Neural cell (in vitro differentiated cells): ENCODE results near the gene USP31. TPM values are rescaled to one million over a fixed set of nuclear protein-coding genes. Genes with fewer than 3 reads are reported as not detected.

ENCODE experiments used
- H2AFZ ChIP-seq: fragments of 200-600, 300-800 bp; sonication (generic), shearing (Covaris generic); 2 replicates; pipeline ENCODE4 v1.6.0; 2014; ENCODE audit warnings: low read depth, mild to moderate bottlenecking, antibody characterized with exemption, low read length, moderate library complexity
- H3F3A ChIP-seq: fragments of 200-600 bp; shearing (Covaris generic); 2 replicates; pipeline ENCODE4 v1.6.1; 2016; ENCODE audit warnings: mild to moderate bottlenecking, moderate library complexity, mixed read lengths, antibody characterized with exemption, low read length; ENCODE audit not compliant: insufficient read depth, poor library complexity, severe bottlenecking
- H3K27ac ChIP-seq: fragments of 200-600, 300-800 bp; sonication (generic), shearing (Covaris generic); 2 replicates; pipeline ENCODE4 v1.5.1; 2014; ENCODE audit warnings: mild to moderate bottlenecking, low read length, moderate library complexity
- H3K27me3 ChIP-seq: fragments of 300-800, 200-600 bp; sonication (generic), shearing (Covaris generic); 2 replicates; pipeline ENCODE4 v1.6.0; 2014; ENCODE audit warnings: mild to moderate bottlenecking, low read depth, low read length, moderate library complexity; ENCODE audit not compliant: insufficient read depth
- H3K36me3 ChIP-seq: fragments of 300-800, 200-600 bp; sonication (generic), shearing (Covaris generic); 2 replicates; pipeline ENCODE4 v1.5.1; 2014; ENCODE audit warnings: mild to moderate bottlenecking, antibody characterized with exemption, low read length, moderate library complexity; ENCODE audit not compliant: insufficient read depth
- H3K4me2 ChIP-seq: fragments of 300-800, 200-600 bp; sonication (generic), shearing (Covaris generic); 2 replicates; pipeline ENCODE4 v1.6.0; 2014; ENCODE audit warnings: mild to moderate bottlenecking, low read length
- H3K4me3 ChIP-seq: fragments of 300-800, 200-600 bp; sonication (generic), shearing (Covaris generic); 2 replicates; pipeline ENCODE4 v1.5.1; 2014; ENCODE audit warnings: mild to moderate bottlenecking, low read length, moderate library complexity
- H3K79me2 ChIP-seq: fragments of 200-600 bp; shearing (Covaris generic); replicated peaks from 2 replicates; pipeline ENCODE4 v1.6.0; 2014; ENCODE audit warnings: mild to moderate bottlenecking, low read length, moderate library complexity; ENCODE audit not compliant: insufficient read depth
- H3K9ac ChIP-seq: fragments of 300-800, 200-600 bp; sonication (generic), shearing (Covaris generic); 2 replicates; pipeline ENCODE4 v1.6.1; 2016; ENCODE audit warnings: mild to moderate bottlenecking, low read length, mixed read lengths
- H3K9me2 ChIP-seq: fragments of 200-600 bp; shearing (Covaris generic); 2 replicates; pipeline ENCODE4 v1.6.1; 2016; ENCODE audit warnings: mild to moderate bottlenecking, low read length, mixed read lengths; ENCODE audit not compliant: insufficient read depth
- H3K9me3 ChIP-seq: fragments of 200-600, 300-800 bp; sonication (generic), shearing (Covaris generic); 2 replicates; pipeline ENCODE4 v1.6.1; 2016; ENCODE audit warnings: mild to moderate bottlenecking, mixed run types, low read length, moderate library complexity, mixed read lengths
- H4K20me1 ChIP-seq: fragments of 200-600 bp; shearing (Covaris generic); 2 replicates; pipeline ENCODE4 v1.6.1; 2016; ENCODE audit warnings: mild to moderate bottlenecking, mixed run types; ENCODE audit not compliant: insufficient read depth
- EP300 ChIP-seq: fragments of 450-650 bp; conservative IDR thresholded peaks from 2 replicates; pipeline ENCODE4 v1.6.1; 2014; ENCODE audit warnings: antibody characterized with exemption, mild to moderate bottlenecking, moderate library complexity; ENCODE audit not compliant: poor library complexity, severe bottlenecking
- EZH2 ChIP-seq: fragments of 200-600, 300-800 bp; shearing (Covaris generic), sonication (generic); IDR thresholded peaks from 2 replicates; pipeline ENCODE4 v1.6.1; 2014; ENCODE audit warnings: antibody characterized with exemption, low read length, borderline replicate concordance, mild to moderate bottlenecking; ENCODE audit not compliant: insufficient read depth, poor library complexity, severe bottlenecking
- MXI1 ChIP-seq: fragments of 450-650 bp; conservative IDR thresholded peaks from 2 replicates; pipeline ENCODE4 v1.6.1; 2014; ENCODE audit warnings: antibody characterized with exemption, mild to moderate bottlenecking; ENCODE audit not compliant: poor library complexity, severe bottlenecking
- POLR2AphosphoS5 ChIP-seq: IDR thresholded peaks from 2 replicates; pipeline ENCODE4 v1.6.1; 2012
- RAD21 ChIP-seq: fragments of 450-650 bp; conservative IDR thresholded peaks from 2 replicates; pipeline ENCODE4 v1.6.1; 2014; ENCODE audit warnings: antibody characterized with exemption, mild to moderate bottlenecking, moderate library complexity
- REST ChIP-seq: IDR thresholded peaks from 2 replicates; pipeline ENCODE4 v1.6.1; 2012; ENCODE audit warnings: borderline replicate concordance
- SMC3 ChIP-seq: fragments of 450-650 bp; conservative IDR thresholded peaks from 2 replicates; pipeline ENCODE4 v1.6.1; 2014; ENCODE audit warnings: antibody characterized with exemption, mild to moderate bottlenecking, moderate library complexity; ENCODE audit not compliant: poor library complexity
- TAF1 ChIP-seq: IDR thresholded peaks from 2 replicates; pipeline ENCODE4 v1.6.1; 2012; ENCODE audit warnings: low read depth
- polyA plus RNA-seq: library from polyadenylated mRNA; depleted of rRNA; stranded (reverse); fragments of >200 nt; gene quantifications from 2 replicates; pipeline ENCODE4 v1.2.3, GENCODE V29; 2014
- TF ChIP-seq, protein P1 (sequence below): fragments of 450-650 bp; IDR thresholded peaks from 2 replicates; pipeline ENCODE4 v1.5.1; 2014; ENCODE audit warnings: antibody characterized with exemption, mild to moderate bottlenecking, moderate library complexity; ENCODE audit not compliant: poor library complexity, severe bottlenecking

Gene USP31
- polyA plus RNA-seq, 1 donor from 2014 or later = 5.8 TPM

- no peaks in the 10 kb centered on the region for H4K20me1 ChIP-seq
- no peak for TF ChIP-seq EZH2
- TF ChIP-seq RAD21 = peak; percentile 89
- TF ChIP-seq EP300 = no peak
- no peak for TF ChIP-seq TAF1
- TF ChIP-seq POLR2AphosphoS5 = no peak
- no peak for TF ChIP-seq REST
- TF ChIP-seq, protein P1, sequence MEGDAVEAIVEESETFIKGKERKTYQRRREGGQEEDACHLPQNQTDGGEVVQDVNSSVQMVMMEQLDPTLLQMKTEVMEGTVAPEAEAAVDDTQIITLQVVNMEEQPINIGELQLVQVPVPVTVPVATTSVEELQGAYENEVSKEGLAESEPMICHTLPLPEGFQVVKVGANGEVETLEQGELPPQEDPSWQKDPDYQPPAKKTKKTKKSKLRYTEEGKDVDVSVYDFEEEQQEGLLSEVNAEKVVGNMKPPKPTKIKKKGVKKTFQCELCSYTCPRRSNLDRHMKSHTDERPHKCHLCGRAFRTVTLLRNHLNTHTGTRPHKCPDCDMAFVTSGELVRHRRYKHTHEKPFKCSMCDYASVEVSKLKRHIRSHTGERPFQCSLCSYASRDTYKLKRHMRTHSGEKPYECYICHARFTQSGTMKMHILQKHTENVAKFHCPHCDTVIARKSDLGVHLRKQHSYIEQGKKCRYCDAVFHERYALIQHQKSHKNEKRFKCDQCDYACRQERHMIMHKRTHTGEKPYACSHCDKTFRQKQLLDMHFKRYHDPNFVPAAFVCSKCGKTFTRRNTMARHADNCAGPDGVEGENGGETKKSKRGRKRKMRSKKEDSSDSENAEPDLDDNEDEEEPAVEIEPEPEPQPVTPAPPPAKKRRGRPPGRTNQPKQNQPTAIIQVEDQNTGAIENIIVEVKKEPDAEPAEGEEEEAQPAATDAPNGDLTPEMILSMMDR = peak; percentile 90
- TF ChIP-seq SMC3 = peak; percentile 91
- no peak for TF ChIP-seq MXI1
- H3K4me3 ChIP-seq = no peak overlapping the region
- H3K79me2 ChIP-seq = no peaks in the 10 kb centered on the region
- H3K36me3 ChIP-seq = no peaks in the 10 kb centered on the region
- H3K9ac ChIP-seq = no peak overlapping the region
- H3K27ac ChIP-seq = no peak overlapping the region
- no peak overlapping the region for H2AFZ ChIP-seq
- no peak overlapping the region for H3K4me2 ChIP-seq
- peaks cover 3% of the 10 kb centered on the region for H3K9me3 ChIP-seq
- no peaks in the 10 kb centered on the region for H3F3A ChIP-seq
- no peaks in the 10 kb centered on the region for H3K9me2 ChIP-seq
- no peaks in the 10 kb centered on the region for H3K27me3 ChIP-seq
Measured at GRCh38 chr16:23060458-23061320, 88.6 kb downstream of the USP31 start.

DNA sequence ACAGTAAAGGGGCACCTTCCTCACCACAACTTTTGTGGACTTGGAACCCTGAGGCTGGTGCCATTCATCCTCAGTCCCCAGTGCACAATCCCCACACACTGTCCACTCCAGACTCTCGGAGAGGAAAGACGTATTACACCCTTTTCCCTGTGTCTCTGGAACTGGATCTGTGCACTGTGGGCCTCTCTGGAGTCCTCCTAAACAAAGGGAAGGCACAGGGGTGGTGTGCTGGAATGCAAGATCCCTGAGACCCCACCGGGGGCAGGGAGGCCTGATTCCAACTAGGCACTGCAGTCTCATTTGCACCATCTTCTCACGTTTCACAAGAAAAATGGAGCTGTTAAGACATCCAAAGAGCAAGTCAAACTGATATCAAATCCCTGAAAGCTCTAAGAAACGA, 89.8 kb downstream of the USP31 start:
- H3K79me2 ChIP-seq = no peaks in the 10 kb centered on the region
- no peak overlapping the region for H3K27ac ChIP-seq
- no peak overlapping the region for H2AFZ ChIP-seq
- H3K4me3 ChIP-seq = no peak overlapping the region
- no peak overlapping the region for H3K4me2 ChIP-seq
- no peaks in the 10 kb centered on the region for H3F3A ChIP-seq
- H3K9me2 ChIP-seq = no peaks in the 10 kb centered on the region
- no peak for TF ChIP-seq RAD21
- TF ChIP-seq TAF1 = no peak
- TF ChIP-seq MXI1 = no peak
- no peak for TF ChIP-seq REST
- no peak for TF ChIP-seq SMC3
- no peak for TF ChIP-seq EP300
- TF ChIP-seq, protein P1 = no peak
- no peak for TF ChIP-seq POLR2AphosphoS5
- TF ChIP-seq EZH2 = no peak
- H3K9me3 ChIP-seq = peaks cover 3% of the 10 kb centered on the region
- H3K27me3 ChIP-seq = no peaks in the 10 kb centered on the region
- H3K9ac ChIP-seq = no peak overlapping the region
- no peaks in the 10 kb centered on the region for H3K36me3 ChIP-seq
- H4K20me1 ChIP-seq = no peaks in the 10 kb centered on the region
